Stomach (tissue), 4 donors: ENCODE measurements around the gene ALDH7A1.

Source experiments
- EP300 ChIP-seq: sonication (generic); formaldehyde crosslinking; IDR thresholded peaks from one replicate; pipeline ENCODE4 v1.6.1; 2017; ENCODE audit warnings: antibody characterized with exemption
- POLR2A ChIP-seq, 4 donors: fragments of 450-650 bp; IDR thresholded peaks; one replicate each; pipeline ENCODE4 v1.6.1; 2016; ENCODE audit warnings: antibody characterized with exemption in 4 of 4, control low read depth in 2 of 4, mild to moderate bottlenecking in 1 of 4, moderate library complexity in 1 of 4
- POLR2AphosphoS5 ChIP-seq, 3 donors: sonication (generic); formaldehyde crosslinking; IDR thresholded peaks; one replicate each; pipeline ENCODE4 v1.6.1; 2016; ENCODE audit warnings: antibody characterized with exemption in 3 of 3
- TF ChIP-seq, protein P1 (sequence below), 7 experiments: fragments of 450-650 bp in 4 of 7; fragments of 200-600 bp in 3 of 7; sonication (generic) in 3 of 7; IDR thresholded peaks; one replicate each; pipeline ENCODE4 v1.5.1; 2016 to 2019; ENCODE audit warnings: antibody characterized with exemption in 7 of 7, control low read depth in 2 of 7, mild to moderate bottlenecking in 1 of 7

DNA sequence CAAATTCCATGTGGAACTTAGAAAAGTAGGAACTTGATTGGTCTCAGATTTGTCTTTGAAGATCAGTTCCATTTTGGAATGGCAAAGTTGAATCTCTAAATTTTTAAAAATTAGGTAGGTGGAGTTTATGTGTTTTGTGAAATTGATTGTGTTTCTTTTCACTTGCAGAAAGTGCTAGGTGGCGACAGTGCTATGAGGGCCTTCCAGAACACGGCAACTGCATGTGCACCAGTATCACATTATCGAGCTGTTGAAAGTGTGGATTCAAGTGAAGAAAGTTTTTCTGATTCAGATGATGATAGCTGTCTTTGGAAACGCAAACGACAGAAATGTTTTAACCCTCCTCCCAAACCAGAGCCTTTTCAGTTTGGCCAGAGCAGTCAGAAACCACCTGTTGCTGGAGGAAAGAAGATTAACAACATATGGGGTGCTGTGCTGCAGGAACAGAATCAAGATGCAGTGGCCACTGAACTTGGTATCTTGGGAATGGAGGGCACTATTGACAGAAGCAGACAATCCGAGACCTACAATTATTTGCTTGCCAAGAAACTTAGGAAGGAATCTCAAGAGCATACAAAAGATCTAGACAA lies 8.5 kb upstream of the ALDH7A1 start:
- TF ChIP-seq, protein P1, sequence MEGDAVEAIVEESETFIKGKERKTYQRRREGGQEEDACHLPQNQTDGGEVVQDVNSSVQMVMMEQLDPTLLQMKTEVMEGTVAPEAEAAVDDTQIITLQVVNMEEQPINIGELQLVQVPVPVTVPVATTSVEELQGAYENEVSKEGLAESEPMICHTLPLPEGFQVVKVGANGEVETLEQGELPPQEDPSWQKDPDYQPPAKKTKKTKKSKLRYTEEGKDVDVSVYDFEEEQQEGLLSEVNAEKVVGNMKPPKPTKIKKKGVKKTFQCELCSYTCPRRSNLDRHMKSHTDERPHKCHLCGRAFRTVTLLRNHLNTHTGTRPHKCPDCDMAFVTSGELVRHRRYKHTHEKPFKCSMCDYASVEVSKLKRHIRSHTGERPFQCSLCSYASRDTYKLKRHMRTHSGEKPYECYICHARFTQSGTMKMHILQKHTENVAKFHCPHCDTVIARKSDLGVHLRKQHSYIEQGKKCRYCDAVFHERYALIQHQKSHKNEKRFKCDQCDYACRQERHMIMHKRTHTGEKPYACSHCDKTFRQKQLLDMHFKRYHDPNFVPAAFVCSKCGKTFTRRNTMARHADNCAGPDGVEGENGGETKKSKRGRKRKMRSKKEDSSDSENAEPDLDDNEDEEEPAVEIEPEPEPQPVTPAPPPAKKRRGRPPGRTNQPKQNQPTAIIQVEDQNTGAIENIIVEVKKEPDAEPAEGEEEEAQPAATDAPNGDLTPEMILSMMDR (IDR thresholded peaks at IDR 0.05), result no peak
- TF ChIP-seq POLR2AphosphoS5 (IDR thresholded peaks at IDR 0.05) (no peak), POLR2A (IDR thresholded peaks at IDR 0.05) (no peak), EP300 (no peak)
